Measurements from ENCODE around the gene PITX2. TPM values are rescaled to one million over a fixed set of nuclear protein-coding genes. Genes with fewer than 3 reads are reported as not detected.

The PITX2 gene
- total and polyA plus RNA-seq, 2 experiments from 2014 or later: 0.52 to 0.99 TPM

DNA sequence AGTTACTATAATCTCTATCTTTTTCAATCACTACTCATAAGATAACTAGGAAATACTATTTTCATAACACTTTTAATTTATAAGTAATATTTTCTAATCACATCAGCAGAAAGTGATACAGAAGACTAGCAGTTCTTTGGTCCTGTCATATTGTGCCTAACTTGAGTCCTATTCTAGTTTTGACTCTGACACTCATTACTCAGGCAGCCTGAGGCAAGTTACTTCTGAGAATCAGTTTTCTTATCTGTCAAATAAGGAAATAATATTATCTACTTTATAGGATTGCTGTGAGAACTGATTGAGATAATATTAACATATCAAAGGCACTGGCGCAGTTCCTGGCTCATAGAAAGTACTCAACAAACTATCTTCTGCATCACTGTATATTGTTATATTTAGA lies 17.8 kb downstream of the PITX2 start:
- ATAC-seq: no peak
- Histone ChIP-seq H4K20me1 (replicated peaks; ENCODE audit: insufficient read depth) (no peaks in the 10 kb centered on the region), H3K4me2 (no peak overlapping the region), H3K4me3 (no peak overlapping the region), H2AFZ (no peak overlapping the region), H3K4me1 (ENCODE audit: insufficient read depth) (peaks cover 15% of the 10 kb centered on the region), H3K79me2 (replicated peaks; ENCODE audit: insufficient read depth) (no peaks in the 10 kb centered on the region), H3K9me2 (ENCODE audit: insufficient read depth) (0 out of 2 replicates have a peak, but pooled peaks cover 2% of the 10 kb centered on the region), H3K27ac (ENCODE audit: low read depth) (no peak overlapping the region), H3K36me3 (ENCODE audit: insufficient read depth) (no peaks in the 10 kb centered on the region), H3F3A (replicated peaks; ENCODE audit: low read depth) (no peaks in the 10 kb centered on the region), H3K27me3 (ENCODE audit: insufficient read depth) (peaks cover 32% of the 10 kb centered on the region)
- TF ChIP-seq JUNB (IDR thresholded peaks at IDR 0.05; ENCODE audit: unreplicated experiment) (no peak), STAT1 (IDR thresholded peaks at IDR 0.05; ENCODE audit: unreplicated experiment) (no peak), ZNF114 (CRISPR knock-in tag; IDR thresholded peaks at IDR 0.05) (no peak), POLR2AphosphoS5 (IDR thresholded peaks at IDR 0.05; ENCODE audit: low read depth) (no peak), EZH2phosphoT487 (IDR thresholded peaks at IDR 0.05; ENCODE audit: unreplicated experiment) (no peak), CREB1 (CRISPR knock-in tag; IDR thresholded peaks at IDR 0.05; ENCODE audit: low read depth) (no peak), EZH2 (IDR thresholded peaks at IDR 0.05; ENCODE audit: low read depth, unreplicated experiment) (no peak), ZNF331 (CRISPR knock-in tag; IDR thresholded peaks at IDR 0.05; ENCODE audit: low read depth) (no peak), NANOG (IDR thresholded peaks at IDR 0.05; ENCODE audit: borderline replicate concordance) (no peak)
- TF ChIP-seq, protein P1, sequence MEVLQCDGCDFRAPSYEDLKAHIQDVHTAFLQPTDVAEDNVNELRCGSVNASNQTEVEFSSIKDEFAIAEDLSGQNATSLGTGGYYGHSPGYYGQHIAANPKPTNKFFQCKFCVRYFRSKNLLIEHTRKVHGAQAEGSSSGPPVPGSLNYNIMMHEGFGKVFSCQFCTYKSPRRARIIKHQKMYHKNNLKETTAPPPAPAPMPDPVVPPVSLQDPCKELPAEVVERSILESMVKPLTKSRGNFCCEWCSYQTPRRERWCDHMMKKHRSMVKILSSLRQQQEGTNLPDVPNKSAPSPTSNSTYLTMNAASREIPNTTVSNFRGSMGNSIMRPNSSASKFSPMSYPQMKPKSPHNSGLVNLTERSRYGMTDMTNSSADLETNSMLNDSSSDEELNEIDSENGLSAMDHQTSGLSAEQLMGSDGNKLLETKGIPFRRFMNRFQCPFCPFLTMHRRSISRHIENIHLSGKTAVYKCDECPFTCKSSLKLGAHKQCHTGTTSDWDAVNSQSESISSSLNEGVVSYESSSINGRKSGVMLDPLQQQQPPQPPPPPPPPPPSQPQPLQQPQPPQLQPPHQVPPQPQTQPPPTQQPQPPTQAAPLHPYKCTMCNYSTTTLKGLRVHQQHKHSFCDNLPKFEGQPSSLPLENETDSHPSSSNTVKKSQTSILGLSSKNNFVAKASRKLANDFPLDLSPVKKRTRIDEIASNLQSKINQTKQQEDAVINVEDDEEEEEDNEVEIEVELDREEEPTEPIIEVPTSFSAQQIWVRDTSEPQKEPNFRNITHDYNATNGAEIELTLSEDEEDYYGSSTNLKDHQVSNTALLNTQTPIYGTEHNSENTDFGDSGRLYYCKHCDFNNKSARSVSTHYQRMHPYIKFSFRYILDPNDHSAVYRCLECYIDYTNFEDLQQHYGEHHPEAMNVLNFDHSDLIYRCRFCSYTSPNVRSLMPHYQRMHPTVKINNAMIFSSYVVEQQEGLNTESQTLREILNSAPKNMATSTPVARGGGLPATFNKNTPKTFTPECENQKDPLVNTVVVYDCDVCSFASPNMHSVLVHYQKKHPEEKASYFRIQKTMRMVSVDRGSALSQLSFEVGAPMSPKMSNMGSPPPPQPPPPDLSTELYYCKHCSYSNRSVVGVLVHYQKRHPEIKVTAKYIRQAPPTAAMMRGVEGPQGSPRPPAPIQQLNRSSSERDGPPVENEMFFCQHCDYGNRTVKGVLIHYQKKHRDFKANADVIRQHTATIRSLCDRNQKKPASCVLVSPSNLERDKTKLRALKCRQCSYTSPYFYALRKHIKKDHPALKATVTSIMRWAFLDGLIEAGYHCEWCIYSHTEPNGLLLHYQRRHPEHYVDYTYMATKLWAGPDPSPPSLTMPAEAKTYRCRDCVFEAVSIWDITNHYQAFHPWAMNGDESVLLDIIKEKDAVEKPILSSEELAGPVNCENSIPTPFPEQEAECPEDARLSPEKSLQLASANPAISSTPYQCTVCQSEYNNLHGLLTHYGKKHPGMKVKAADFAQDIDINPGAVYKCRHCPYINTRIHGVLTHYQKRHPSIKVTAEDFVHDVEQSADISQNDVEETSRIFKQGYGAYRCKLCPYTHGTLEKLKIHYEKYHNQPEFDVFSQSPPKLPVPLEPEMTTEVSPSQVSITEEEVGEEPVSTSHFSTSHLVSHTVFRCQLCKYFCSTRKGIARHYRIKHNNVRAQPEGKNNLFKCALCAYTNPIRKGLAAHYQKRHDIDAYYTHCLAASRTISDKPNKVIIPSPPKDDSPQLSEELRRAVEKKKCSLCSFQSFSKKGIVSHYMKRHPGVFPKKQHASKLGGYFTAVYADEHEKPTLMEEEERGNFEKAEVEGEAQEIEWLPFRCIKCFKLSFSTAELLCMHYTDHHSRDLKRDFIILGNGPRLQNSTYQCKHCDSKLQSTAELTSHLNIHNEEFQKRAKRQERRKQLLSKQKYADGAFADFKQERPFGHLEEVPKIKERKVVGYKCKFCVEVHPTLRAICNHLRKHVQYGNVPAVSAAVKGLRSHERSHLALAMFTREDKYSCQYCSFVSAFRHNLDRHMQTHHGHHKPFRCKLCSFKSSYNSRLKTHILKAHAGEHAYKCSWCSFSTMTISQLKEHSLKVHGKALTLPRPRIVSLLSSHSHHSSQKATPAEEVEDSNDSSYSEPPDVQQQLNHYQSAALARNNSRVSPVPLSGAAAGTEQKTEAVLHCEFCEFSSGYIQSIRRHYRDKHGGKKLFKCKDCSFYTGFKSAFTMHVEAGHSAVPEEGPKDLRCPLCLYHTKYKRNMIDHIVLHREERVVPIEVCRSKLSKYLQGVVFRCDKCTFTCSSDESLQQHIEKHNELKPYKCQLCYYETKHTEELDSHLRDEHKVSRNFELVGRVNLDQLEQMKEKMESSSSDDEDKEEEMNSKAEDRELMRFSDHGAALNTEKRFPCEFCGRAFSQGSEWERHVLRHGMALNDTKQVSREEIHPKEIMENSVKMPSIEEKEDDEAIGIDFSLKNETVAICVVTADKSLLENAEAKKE (CRISPR knock-in tag; IDR thresholded peaks at IDR 0.05): no peak
- TF ChIP-seq, protein P2, sequence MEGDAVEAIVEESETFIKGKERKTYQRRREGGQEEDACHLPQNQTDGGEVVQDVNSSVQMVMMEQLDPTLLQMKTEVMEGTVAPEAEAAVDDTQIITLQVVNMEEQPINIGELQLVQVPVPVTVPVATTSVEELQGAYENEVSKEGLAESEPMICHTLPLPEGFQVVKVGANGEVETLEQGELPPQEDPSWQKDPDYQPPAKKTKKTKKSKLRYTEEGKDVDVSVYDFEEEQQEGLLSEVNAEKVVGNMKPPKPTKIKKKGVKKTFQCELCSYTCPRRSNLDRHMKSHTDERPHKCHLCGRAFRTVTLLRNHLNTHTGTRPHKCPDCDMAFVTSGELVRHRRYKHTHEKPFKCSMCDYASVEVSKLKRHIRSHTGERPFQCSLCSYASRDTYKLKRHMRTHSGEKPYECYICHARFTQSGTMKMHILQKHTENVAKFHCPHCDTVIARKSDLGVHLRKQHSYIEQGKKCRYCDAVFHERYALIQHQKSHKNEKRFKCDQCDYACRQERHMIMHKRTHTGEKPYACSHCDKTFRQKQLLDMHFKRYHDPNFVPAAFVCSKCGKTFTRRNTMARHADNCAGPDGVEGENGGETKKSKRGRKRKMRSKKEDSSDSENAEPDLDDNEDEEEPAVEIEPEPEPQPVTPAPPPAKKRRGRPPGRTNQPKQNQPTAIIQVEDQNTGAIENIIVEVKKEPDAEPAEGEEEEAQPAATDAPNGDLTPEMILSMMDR (conservative IDR thresholded peaks at IDR 0.05; ENCODE audit: low read depth in 2 of 2): no peak
- TF ChIP-seq, protein P3, sequence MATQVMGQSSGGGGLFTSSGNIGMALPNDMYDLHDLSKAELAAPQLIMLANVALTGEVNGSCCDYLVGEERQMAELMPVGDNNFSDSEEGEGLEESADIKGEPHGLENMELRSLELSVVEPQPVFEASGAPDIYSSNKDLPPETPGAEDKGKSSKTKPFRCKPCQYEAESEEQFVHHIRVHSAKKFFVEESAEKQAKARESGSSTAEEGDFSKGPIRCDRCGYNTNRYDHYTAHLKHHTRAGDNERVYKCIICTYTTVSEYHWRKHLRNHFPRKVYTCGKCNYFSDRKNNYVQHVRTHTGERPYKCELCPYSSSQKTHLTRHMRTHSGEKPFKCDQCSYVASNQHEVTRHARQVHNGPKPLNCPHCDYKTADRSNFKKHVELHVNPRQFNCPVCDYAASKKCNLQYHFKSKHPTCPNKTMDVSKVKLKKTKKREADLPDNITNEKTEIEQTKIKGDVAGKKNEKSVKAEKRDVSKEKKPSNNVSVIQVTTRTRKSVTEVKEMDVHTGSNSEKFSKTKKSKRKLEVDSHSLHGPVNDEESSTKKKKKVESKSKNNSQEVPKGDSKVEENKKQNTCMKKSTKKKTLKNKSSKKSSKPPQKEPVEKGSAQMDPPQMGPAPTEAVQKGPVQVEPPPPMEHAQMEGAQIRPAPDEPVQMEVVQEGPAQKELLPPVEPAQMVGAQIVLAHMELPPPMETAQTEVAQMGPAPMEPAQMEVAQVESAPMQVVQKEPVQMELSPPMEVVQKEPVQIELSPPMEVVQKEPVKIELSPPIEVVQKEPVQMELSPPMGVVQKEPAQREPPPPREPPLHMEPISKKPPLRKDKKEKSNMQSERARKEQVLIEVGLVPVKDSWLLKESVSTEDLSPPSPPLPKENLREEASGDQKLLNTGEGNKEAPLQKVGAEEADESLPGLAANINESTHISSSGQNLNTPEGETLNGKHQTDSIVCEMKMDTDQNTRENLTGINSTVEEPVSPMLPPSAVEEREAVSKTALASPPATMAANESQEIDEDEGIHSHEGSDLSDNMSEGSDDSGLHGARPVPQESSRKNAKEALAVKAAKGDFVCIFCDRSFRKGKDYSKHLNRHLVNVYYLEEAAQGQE (IDR thresholded peaks at IDR 0.05; ENCODE audit: unreplicated experiment): no peak
- TF ChIP-seq, protein P4, sequence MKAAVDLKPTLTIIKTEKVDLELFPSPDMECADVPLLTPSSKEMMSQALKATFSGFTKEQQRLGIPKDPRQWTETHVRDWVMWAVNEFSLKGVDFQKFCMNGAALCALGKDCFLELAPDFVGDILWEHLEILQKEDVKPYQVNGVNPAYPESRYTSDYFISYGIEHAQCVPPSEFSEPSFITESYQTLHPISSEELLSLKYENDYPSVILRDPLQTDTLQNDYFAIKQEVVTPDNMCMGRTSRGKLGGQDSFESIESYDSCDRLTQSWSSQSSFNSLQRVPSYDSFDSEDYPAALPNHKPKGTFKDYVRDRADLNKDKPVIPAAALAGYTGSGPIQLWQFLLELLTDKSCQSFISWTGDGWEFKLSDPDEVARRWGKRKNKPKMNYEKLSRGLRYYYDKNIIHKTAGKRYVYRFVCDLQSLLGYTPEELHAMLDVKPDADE (IDR thresholded peaks at IDR 0.05): no peak
- DNase-seq (ENCODE audit: low spot score): no peak
- Mint-ChIP-seq H3K36me3 (ENCODE audit: low read depth) (no peaks in the 10 kb centered on the region), H3K27ac (no peak overlapping the region), H3K9me3 (no peaks in the 10 kb centered on the region), H3K27me3 (ENCODE audit: insufficient read depth, low read depth, poor library complexity) (peaks cover 23% of the 10 kb centered on the region), H3K4me3 (no peak overlapping the region), H3K4me1 (peaks cover 11% of the 10 kb centered on the region; the same call in 2 of the 3 replicates)
